ENCODE data around the gene THSD1.

The THSD1 gene

DNA sequence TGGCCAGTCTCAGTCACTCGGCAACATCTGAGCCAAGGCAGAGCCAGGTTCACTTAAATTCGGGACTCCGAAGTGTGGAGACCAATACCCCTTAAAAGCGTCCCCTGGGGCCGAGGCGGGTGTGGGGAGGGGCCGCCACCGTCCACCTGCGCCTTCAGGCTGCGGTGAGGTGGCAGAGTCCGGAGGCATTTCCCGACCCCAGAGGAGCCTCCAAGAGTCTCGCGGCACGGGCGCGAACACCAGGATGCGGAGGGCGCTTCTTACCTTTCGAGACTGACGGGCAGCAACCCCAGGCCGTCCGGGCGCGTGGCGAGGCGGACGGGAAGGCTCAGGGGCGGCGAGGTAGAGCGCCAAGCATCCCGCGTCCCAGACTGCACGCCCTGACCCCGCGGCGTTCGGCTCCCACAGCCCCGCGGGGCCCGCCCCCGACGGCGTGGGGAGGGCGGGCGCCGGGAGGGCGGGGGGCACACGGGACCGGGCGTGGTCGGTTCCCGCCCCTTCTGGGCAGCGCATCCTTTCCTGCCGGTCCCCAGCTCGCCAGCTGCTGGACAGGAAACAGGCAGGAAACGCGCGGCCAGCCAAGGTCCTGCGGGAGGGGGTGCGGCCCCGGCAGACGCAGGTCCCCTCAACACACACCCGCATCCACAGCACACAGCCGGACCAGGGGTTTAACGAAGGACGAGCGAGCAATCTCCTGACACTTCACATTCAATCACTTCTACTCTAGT lies at the start of gene THSD1:
THSD1 (minus strand) TSS at position 406 of the 728 bp plus-strand sequence. CDS start 3,572 bp downstream, outside the sequence.
- peak within 1 kb of the TSS; percentile 76 to 83 (median 81) for H3K4me3 Mint-ChIP-seq
- H3K9me3 Mint-ChIP-seq: no peaks in the 10 kb centered on the region
- H3K4me1 Mint-ChIP-seq: no peaks in the 10 kb centered on the region
- H3K27me3 Mint-ChIP-seq (ENCODE audit: low read depth): peaks cover 43% of the 10 kb centered on the region
- no peak for TF ChIP-seq CTCF (IDR thresholded peaks at IDR 0.05; ENCODE audit: unreplicated experiment in 3 of 3)
- H3K36me3 Mint-ChIP-seq (ENCODE audit: low read depth): no peaks in the 10 kb centered on the region
- no peak within 1 kb of the TSS for H3K27ac Mint-ChIP-seq

DNA sequence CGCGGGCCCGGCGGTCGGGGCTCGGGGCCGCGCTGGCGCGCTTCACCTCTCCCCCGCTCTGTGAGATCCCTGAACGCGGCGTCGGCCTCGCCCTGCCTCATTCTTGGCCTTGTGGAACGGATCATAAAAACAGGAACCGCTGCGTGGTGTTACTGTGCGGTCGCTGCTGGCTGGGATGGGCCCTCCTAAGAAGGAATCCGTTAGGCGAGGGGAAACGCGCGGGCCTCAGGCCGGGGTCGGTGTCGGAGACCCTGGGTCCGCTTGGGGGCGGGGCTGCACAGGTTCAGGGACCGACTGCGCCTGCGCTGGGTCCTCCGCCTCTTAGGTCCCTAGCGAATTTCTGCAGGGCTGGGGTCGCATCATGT lies 49.7 kb upstream of the THSD1 start:
- Mint-ChIP-seq H3K27me3 (ENCODE audit: low read depth) (peaks cover 4% of the 10 kb centered on the region), H3K36me3 (ENCODE audit: low read depth) (peaks cover 19% of the 10 kb centered on the region), H3K4me1 (peaks cover 38% of the 10 kb centered on the region), H3K4me3 (peak overlapping the region; percentile 92 to 97 (median 94)), H3K27ac (peak overlapping the region; percentile 90 to 99 (median 97)), H3K9me3 (no peaks in the 10 kb centered on the region)
- no peak for TF ChIP-seq CTCF (IDR thresholded peaks at IDR 0.05; ENCODE audit: unreplicated experiment in 3 of 3)

DNA sequence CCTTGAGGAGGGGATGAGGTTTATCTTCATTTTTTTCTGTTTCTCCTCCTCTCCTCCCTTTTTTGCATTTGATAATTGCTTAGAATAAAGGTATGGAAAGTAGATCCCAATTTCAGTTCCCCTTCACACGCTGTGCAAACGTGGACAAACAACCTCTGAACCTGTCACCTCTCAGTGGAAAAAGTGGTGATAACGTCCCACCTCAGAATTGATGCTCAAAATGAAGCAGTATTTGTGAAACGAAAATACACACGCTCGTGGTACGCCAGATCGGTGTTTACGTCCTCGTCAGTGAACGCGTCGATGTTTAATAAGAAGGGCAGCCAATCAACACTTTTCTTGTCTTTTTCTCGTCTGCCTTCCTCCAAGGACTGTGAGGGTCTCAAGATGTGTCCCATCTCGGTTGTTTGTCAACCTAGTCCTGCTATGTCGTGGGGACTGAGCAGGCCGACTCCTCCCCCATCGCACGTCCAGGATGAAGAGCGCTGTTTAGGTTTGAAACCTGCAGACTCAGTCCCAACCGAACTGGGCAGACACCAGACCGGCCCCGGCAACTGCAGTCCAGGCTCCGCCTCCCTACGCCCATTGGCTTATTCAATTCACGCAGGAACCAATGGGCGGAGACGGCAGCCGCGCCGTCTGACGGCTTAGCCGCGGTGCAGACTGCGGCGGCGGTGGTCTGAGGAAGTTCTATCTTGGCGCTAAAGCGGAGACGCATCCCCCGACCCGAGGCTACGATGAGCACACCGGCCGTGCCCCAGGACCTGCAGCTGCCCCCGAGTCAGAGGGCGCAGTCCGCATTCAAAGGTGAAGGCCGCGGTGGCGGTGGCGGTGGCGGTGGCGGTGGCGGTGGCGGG lies 49.1 kb upstream of the THSD1 start, which contains the start of gene CKAP2:
CKAP2 (plus strand) TSS at position 659 of the 857 bp plus-strand sequence; CDS start at position 738, 79 bp downstream.
- Mint-ChIP-seq H3K27ac (peak within 1 kb of the TSS; percentile 90 to 99 (median 97)), H3K36me3 (ENCODE audit: low read depth) (peaks cover 15% of the 10 kb centered on the region), H3K9me3 (no peaks in the 10 kb centered on the region), H3K27me3 (ENCODE audit: low read depth) (peaks cover 4% of the 10 kb centered on the region), H3K4me3 (peak within 1 kb of the TSS; percentile 92 to 97 (median 94)), H3K4me1 (peaks cover 37% of the 10 kb centered on the region)
- TF ChIP-seq CTCF (IDR thresholded peaks at IDR 0.05; ENCODE audit: unreplicated experiment in 3 of 3): no peak

GRCh38 chr13:52454459-52454819 lies 48.5 kb upstream of the THSD1 start:
- no peak for TF ChIP-seq CTCF (IDR thresholded peaks at IDR 0.05; ENCODE audit: unreplicated experiment in 3 of 3)
- peak overlapping the region; percentile 92 to 97 (median 94) for H3K4me3 Mint-ChIP-seq
- peaks cover 4% of the 10 kb centered on the region for H3K27me3 Mint-ChIP-seq (ENCODE audit: low read depth)
- no peaks in the 10 kb centered on the region for H3K9me3 Mint-ChIP-seq
- H3K27ac Mint-ChIP-seq: peak overlapping the region; percentile 90 to 99 (median 97)
- H3K36me3 Mint-ChIP-seq (ENCODE audit: low read depth): peaks cover 14% of the 10 kb centered on the region
- H3K4me1 Mint-ChIP-seq: peaks cover 42% of the 10 kb centered on the region

DNA sequence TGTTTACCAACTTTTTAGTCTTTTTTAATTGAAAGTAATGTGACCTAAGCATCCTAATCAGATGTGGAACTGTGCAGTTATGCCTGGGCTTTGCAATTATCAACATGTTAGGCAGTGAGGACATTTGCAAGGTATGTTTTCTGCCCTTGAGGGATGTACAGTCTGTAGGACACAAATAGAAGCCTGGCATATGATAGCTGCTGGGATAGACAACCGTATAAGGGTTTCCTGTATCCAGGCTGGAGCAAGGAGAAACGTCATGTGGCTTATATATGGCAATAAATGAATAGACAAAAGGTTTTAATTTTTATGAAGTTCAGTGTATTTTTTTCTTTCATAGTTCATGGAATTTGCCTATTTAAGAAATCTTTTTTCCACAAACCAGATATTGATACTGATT lies 46.5 kb upstream of the THSD1 start:
- peaks cover 4% of the 10 kb centered on the region for H3K27me3 Mint-ChIP-seq (ENCODE audit: low read depth)
- H3K4me3 Mint-ChIP-seq: peak overlapping the region; percentile 23 to 79 (median 54)
- no peaks in the 10 kb centered on the region for H3K9me3 Mint-ChIP-seq
- H3K27ac Mint-ChIP-seq: no peak overlapping the region
- H3K36me3 Mint-ChIP-seq (ENCODE audit: low read depth): peaks cover 6% of the 10 kb centered on the region
- no peak for TF ChIP-seq CTCF (IDR thresholded peaks at IDR 0.05; ENCODE audit: unreplicated experiment in 3 of 3)
- peaks cover 45% of the 10 kb centered on the region for H3K4me1 Mint-ChIP-seq
